ENCODE measurements around the gene RAB4B. TPM values are rescaled to one million over a fixed set of nuclear protein-coding genes. Genes with fewer than 3 reads are reported as not detected.
A peak's percentile ranks its signal among the peaks of the same experiment; 100 is the strongest.

Gene RAB4B
- total and polyA plus RNA-seq, 2 of the 13 experiments (the other 11 are each of a cell fraction or from before 2014, with no cell fraction given) = 3.3 to 5.4 TPM

DNA sequence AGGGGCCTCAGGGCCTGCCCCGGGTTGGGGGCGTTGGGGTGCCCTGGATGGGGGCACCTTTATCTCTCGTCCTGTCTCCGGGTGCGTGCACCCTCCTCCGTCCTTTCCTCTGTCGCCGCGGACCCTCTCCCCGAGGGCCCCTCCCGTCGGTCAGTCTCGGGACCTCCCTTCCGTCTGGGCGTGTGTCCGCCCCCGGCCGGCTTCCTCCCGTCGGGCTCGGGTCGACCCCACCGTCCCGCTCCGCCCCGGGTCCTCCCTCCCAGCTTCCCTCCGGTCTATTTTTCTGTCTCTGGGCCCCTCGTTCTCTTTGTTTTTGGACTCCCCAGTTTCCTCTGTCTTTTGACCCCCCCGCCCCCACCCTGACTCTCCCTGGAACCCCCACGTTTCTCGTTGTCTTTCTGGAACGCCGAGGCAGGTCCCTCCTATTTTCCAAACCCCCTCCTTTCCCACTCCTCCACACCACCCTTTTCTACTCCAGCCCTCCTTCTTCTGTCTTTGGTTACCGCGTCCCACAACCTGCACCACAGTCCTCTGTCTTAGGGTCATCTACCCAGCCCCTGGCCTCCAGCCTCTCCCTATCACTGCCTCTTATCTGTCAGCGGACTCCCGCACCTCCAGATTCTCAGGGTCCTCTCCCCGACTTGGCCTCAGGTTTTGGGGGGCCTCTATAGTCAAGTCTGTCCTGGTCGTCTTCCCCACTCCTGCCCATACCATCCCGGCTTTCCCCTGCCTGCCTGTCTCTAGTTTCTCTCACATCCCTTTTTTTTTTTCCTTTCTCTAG is 21.7 kb downstream of the RAB4B start (continued):
- TF ChIP-seq KIAA2018 (CRISPR knock-in tag; IDR thresholded peaks at IDR 0.05; ENCODE audit: borderline replicate concordance) (no peak), ZNF136 (CRISPR knock-in tag; IDR thresholded peaks at IDR 0.05; ENCODE audit: low read depth) (no peak), RBFOX2 (IDR thresholded peaks at IDR 0.05; ENCODE audit: low read depth, low read length) (0 out of 2 replicates have a peak, but pooled peaks have one; percentile 9), ZNF160 (CRISPR knock-in tag; IDR thresholded peaks at IDR 0.05) (peak; percentile 61; the same call in 1 of the 2 replicates), ZNF263 (CRISPR knock-in tag; IDR thresholded peaks at IDR 0.05) (peak; percentile 13; the same call in 1 of the 2 replicates), HNRNPLL (IDR thresholded peaks at IDR 0.05; ENCODE audit: low read depth, low read length, poor library complexity, severe bottlenecking) (no peak), HES4 (CRISPR knock-in tag; IDR thresholded peaks at IDR 0.05; ENCODE audit: borderline replicate concordance) (0 out of 2 replicates have a peak, but pooled peaks have one; percentile 12), HNRNPK (IDR thresholded peaks at IDR 0.05; ENCODE audit: low read depth, low read length, poor library complexity, severe bottlenecking) (peak; percentile 69), DMAP1 (CRISPR knock-in tag; IDR thresholded peaks at IDR 0.05) (0 out of 2 replicates have a peak, but pooled peaks have one; percentile 8), HNF4G (IDR thresholded peaks at IDR 0.05; ENCODE audit: borderline replicate concordance, low read depth, low read length) (0 out of 2 replicates have a peak, but pooled peaks have one; percentile 1), HNF4G (CRISPR knock-in tag; IDR thresholded peaks at IDR 0.05; ENCODE audit: borderline replicate concordance, low read depth) (no peak), AGO1 (IDR thresholded peaks at IDR 0.05; ENCODE audit: low read depth, low read length, poor library complexity, severe bottlenecking) (peak; percentile 47), ZFYVE20 (CRISPR knock-in tag; IDR thresholded peaks at IDR 0.05; ENCODE audit: borderline replicate concordance, low read depth) (no peak), SP4 (CRISPR knock-in tag; IDR thresholded peaks at IDR 0.05) (0 out of 2 replicates have a peak, but pooled peaks have one; percentile 26), GABPB1 (CRISPR knock-in tag; IDR thresholded peaks at IDR 0.05) (peak; percentile 64; the same call in 1 of the 2 replicates), POLR2A (IDR thresholded peaks at IDR 0.05; ENCODE audit: insufficient read depth in 1 of 2, low read depth in 2 of 2, low read length in 2 of 2) (no peak), ZNF777 (CRISPR knock-in tag; IDR thresholded peaks at IDR 0.05) (peak; percentile 85)
- TF ChIP-seq, protein P1, sequence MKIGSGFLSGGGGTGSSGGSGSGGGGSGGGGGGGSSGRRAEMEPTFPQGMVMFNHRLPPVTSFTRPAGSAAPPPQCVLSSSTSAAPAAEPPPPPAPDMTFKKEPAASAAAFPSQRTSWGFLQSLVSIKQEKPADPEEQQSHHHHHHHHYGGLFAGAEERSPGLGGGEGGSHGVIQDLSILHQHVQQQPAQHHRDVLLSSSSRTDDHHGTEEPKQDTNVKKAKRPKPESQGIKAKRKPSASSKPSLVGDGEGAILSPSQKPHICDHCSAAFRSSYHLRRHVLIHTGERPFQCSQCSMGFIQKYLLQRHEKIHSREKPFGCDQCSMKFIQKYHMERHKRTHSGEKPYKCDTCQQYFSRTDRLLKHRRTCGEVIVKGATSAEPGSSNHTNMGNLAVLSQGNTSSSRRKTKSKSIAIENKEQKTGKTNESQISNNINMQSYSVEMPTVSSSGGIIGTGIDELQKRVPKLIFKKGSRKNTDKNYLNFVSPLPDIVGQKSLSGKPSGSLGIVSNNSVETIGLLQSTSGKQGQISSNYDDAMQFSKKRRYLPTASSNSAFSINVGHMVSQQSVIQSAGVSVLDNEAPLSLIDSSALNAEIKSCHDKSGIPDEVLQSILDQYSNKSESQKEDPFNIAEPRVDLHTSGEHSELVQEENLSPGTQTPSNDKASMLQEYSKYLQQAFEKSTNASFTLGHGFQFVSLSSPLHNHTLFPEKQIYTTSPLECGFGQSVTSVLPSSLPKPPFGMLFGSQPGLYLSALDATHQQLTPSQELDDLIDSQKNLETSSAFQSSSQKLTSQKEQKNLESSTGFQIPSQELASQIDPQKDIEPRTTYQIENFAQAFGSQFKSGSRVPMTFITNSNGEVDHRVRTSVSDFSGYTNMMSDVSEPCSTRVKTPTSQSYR (CRISPR knock-in tag; IDR thresholded peaks at IDR 0.05; ENCODE audit: borderline replicate concordance) = 0 out of 2 replicates have a peak, but pooled peaks have one; percentile 45
